NCI-H345 treated with DMSO at 0.1 percent for 48 hours (cell line): ENCODE data around the gene PTK7.

ENCODE experiments used
- DNase-seq: peaks from one replicate; lab custom pipeline; 2025; ENCODE audit not compliant: unreplicated experiment; lab: John Stamatoyannopoulos, UW

The PTK7 gene

DNA sequence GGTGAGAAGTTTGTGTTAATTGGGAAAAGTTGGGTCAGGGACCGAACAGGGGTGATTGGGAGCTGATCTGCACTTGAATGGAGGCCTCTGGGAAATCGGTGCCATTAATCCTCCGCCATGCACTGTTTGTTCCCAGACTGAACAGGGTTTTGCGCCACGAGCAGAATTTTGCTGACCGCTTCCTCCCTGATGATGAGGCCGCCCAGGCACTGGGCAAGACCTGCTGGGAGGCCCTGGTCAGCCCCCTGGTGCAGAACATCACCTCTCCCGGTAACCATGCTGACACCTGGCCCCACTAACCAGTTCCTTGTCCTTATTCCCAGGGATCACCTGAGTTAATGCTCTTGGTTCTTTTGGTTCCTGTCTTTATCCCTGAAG is 127.6 kb downstream of the PTK7 start:
- no peak for DNase-seq

DNA sequence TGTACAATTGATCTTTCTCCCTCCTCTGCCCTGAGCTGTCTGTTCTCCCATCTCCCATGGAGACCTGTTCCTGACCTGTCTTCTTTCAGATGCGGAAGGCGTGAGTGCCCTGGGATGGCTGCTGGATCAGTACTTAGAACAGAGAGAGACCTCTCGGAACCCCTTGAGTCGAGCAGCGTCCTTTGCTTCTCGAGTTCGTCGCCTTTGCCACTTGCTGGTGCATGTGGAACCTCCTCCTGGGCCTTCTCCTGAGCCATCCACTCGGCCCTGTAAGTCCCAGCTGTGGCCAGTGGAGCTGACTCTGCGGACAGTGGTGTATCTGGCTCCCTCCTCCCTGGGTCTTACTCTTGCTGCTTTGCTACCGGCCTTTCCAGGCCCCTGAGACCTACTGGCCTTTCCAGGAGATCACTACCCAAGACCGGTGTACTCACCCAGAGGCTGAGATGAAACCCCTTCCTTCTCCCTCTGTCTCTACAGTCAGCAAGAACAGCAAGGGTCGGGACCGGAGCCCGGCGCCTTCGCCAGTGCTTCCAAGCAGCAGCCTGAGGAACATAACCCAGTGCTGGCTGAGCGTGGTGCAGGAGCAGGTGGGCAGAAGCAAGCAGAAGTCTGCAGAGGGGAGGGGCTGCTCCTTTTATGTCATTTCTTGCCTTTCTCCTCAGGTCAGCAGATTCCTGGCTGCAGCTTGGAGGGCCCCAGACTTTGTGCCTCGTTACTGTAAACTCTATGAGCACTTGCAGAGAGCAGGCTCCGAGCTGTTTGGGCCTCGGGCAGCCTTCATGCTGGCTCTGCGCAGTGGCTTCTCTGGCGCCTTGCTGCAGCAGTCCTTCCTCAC is 128.4 kb downstream of the PTK7 start:
- DNase-seq = no peak

DNA sequence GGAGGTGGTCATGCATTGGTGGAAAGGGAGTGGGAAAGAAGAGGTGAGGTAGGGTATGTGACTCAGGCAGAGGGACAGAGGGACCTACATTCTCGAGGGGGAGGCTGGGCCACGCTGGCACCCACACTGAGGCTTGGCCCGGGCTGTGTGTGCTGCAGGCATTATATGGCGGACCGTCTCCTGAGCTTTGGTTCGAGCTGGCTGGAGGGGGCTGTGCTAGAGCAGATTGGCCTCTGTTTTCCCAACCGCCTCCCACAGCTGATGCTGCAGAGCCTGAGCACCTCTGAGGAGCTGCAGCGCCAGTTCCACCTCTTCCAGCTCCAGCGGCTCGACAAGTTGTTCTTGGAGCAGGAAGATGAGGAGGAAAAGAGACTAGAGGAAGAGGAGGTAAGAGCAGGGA is 129.7 kb downstream of the PTK7 start:
- no peak for DNase-seq

- no peak for DNase-seq
Measured at GRCh38 chr6:43207286-43207685, 131.2 kb downstream of the PTK7 start.
